HK-2 (cell line): Measurements from ENCODE around the gene CERS2.

Experiments
- DNase-seq: peaks from one replicate; pipeline ENCODE4 v3.0.0-alpha.2; 2018; ENCODE audit not compliant: unreplicated experiment

CERS2 gene

DNA sequence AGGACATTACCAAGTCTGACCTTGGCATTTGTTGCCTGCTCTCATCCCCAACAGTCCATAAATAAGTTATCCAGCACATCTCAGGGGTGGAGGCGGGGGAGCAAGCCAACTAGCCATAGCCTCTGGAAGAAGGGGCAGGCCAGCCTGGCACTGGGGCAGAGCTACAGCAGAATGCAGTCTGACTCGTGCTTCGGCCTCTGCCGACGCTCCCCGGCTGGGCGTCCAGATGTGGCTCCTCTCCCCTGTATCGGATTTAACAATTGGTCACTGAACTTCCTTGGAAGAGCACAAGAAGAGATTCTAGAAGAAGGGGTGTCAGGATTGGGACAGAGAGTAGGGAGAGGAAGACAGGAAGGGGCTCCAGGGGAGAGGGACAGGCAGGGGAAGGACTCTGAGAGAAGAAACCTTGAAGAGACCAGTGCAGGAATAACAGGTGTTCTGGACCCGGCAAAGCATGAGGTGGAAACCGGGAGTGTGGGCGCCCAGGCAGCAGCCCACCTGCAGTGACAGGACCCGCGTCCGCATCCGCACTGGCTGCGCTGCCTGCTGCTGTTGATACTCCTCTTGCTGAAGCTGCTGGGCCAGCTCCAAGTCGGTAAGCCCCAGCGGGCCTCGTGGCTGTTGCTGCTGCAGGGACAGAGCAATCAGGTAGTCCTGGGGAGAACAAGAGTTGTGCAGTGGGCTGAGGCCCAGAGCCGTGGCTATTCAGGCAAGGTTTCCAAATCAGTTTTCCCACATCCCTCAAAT is 22.7 kb upstream of the CERS2 start:
- no peak for DNase-seq

DNA sequence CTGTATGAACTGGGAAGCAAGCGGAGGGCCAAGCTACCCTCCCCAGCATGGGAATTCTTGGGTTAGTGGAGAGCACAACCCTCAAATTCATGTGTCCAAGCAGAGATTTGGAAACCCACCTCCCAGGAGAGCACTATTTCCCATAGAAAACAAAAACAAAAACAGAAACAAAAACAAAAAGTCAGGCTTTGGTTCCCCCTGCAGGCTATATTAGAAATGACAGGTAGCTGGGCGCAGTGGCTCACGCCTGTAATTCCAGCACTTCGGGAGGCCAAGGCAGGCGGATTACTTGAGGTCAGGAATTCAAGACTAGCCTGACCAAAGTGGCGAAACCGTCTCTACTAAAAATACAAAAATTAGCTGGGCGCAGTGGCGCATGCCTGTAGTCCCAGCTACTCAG is 21.3 kb upstream of the CERS2 start:
- no peak for DNase-seq

DNA sequence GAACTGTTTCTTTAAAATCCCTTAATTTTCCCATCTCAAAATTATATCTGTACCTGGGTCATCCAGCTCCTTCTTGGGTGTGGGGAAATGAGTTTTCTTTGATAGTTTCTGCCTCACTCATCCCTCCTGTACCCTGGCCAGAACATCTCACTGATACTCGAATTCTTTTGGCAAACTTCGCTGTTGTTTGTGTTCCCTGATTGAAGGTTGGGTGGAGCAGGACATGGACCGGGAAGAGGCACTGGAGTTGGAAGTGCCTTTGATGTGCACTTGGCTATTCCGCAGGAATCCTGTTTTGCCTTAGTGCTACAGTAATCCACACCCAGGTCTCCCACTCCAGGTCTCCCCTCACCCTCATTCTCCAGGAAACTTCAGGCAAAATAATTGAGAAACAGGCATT is 20.8 kb upstream of the CERS2 start:
- DNase-seq = no peak

DNA sequence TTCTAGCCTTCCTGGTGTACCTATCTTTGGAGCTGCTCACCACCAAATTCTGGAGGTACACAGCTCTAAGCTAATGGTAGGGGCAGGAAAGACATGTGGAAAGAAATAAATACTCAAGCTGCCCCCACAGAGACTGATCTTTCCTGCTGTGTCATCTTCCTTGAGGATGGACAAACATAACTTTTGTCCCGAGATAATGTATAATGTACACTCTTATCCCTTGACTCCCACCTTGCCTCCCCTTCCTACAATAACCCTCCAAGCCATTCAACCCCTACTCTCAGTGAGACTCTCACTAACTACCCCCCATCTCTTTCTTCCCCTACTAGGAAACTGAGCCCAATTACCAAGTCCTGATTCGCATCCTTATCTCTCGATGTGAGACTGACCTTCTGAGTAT is 19.6 kb upstream of the CERS2 start:
- DNase-seq = no peak

DNA sequence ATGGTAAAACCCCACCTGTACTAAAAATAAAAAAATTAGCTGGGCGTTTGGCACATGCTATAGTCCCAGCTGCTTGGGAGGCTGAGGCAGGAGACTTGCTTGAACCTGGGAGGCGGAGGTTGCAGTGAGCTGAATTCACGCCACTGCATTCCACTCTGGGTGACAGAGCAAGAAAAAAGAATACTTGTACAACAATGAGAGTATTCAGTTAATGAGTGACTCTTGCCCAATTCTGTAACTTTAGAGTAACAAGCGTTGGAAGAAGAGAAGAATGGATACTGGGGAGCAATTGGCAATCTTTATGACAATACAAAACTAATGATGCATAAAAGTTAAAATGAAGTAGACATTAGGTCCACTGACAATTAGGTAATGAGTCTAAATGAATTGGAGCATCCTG is 18.0 kb upstream of the CERS2 start:
- DNase-seq = no peak

DNA sequence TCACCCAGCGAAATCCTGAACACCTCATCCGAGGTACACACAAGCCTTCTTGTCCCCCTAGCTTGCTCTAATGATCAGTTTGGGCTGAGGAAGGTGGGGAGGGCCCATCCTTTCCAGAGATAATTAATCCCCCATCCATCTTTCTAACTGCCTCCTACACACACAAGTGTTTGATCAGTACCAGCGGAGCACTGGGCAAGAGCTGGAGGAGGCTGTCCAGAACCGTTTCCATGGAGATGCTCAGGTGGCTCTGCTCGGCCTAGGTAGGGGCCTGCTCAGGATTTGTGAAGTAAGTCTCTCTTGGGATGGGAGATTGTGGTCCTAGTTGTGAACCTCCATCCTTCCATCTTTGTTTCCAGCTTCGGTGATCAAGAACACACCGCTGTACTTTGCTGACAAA is 13.3 kb upstream of the CERS2 start:
- no peak for DNase-seq

DNA sequence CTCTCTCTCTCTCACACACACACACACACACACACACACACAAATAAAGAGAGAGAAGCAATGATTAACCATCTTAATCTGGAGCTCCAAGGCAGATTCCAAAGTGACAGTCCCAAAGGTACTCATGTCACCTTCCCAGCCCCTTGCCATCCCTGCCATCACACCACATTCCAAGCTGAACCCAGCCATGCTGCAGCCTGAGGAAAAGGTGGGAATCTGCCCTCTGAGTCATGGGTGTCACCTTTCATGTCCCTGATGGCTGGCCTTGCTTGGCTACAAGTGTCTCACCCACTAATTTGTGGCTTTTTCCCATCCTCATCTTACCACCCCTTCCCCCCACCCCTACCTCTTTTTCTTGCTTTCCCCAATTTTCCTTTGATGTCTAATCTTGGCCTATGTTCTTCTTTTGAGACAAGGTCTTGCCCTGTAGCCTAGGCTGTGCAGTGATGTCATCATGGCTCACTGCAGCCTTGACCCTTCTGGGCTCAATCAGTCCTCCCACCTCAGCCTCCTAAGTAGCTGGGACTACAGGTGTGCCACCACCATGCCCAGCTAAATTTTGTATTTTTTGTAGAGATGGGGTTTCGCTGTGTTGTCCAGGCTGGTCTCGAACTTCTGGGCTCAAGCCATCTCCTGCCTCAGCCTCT is 10.7 kb upstream of the CERS2 start:
- no peak for DNase-seq

DNA sequence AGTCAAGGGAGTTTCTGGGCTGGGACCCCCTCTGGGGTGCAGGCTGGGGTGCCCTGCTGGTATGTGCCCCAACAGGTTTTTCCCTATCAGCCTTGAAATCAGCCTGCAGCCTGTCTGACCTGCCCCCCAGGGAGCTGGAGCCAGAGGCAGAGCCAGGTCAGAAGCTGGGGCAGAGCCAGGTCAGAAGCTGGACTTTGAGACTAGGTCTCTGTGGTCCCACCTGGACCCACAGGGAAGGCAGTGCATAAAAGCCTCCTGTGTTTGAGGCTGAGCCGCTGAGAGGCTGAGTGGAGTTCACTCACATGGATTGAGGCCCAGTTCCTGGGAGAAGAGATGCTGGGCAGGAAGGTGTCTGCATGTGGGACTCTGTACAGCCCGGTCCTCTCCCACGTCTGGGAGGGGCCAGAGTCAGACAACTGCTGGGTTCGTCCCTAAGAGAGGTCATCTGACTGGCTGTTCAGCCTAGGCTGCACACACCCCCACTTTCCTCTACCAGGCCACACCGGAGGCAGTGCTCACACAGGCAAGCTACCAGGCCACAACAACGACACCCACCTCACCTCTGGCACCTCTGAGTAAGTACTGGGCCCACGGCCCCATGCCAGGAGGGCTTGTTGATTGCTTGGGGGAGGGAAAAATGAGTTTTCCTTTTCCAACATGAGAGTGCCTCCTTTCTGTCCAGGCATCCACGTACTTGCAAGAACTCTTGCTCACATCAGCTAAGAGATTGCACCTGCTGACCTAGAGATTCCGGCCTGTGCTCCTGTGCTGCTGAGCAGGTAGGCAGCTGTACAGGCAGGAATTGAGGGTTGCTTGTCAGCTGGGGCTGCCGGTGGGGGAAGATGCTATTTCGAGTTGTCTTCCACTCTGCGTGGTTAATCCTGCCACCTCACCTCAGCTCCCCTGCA is 7.4 kb upstream of the CERS2 start, which contains the start of gene ANXA9:
Gene ANXA9 (plus strand): TSS at position 488 of the 908 bp plus-strand sequence. CDS start 814 bp downstream, outside the sequence.
- DNase-seq = no peak

DNA sequence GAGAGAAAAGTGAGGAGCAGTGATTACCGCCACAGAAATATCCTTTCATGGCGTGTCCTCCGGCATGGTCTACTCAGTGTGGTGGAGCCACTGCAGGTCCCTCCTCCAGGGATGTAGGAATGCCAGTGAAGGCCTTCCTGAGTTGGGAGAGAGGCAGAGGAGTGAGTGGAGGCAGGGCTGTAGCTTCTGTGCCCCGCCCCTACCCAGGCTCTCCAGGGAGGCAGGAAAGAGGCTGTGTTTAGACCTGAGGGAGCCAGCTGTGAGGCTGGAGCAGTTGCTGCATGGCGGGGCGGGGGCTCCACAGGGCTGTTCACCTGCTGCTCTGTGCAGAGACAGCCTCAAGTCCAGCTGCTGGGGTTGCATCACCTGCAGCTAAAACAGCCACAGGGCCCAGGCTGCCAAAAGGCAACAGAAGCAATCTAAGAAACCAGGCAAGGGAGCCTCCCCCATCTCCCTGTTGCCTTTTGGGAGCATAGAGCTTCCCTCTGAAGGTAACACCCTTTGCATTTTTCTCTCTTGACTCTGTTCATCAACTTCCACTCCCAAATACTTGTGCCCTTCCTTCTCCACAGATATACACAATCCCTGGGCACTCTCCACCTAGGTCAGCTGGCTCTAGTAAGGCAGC is 6.7 kb upstream of the CERS2 start:
- no peak for DNase-seq

DNA sequence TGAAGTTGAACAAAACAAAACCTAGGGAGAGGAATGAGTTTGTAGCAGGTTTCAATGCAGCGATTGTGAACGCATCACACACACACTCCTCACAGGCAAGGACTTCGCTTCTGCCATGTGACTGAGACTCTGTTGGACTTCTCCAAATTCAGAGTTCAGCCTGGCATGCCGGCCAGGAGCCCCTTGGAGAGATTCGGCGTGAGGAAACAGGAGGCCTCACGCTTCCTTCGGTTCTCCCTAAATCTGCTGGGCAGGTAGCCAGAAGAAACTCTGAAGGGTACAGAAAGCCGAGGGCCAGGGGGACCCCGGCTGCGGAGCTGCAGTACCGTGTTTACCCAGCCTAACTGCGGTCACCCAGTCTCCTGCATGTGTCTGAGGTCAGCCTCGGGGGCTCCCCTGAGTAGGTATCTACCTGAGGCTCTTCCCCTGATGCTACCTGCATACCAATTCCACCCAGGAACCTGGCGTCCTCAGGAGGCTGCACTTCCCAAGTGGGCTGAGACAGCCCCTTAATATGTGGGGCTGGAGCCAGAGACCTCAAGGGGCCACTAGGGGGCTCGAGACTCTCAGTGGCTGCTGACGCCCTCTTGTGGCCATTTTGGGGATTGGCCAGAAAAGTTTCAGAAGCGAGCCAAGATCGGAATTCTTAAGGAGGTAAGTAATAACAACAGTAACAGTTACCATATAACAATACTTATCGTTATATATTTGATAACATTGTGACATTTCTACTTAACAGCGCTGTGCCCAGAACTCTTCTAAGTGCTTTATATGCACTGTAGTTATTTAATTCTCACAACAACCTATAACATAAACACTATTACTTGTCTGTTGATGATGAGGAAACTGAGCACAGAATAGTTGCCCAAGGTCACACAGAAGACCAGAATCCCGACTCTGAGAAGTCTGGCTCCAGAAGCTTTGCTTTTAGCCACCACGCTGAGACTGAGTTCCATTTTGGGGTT is 4.7 kb upstream of the CERS2 start:
- DNase-seq = peak; percentile 85

DNA sequence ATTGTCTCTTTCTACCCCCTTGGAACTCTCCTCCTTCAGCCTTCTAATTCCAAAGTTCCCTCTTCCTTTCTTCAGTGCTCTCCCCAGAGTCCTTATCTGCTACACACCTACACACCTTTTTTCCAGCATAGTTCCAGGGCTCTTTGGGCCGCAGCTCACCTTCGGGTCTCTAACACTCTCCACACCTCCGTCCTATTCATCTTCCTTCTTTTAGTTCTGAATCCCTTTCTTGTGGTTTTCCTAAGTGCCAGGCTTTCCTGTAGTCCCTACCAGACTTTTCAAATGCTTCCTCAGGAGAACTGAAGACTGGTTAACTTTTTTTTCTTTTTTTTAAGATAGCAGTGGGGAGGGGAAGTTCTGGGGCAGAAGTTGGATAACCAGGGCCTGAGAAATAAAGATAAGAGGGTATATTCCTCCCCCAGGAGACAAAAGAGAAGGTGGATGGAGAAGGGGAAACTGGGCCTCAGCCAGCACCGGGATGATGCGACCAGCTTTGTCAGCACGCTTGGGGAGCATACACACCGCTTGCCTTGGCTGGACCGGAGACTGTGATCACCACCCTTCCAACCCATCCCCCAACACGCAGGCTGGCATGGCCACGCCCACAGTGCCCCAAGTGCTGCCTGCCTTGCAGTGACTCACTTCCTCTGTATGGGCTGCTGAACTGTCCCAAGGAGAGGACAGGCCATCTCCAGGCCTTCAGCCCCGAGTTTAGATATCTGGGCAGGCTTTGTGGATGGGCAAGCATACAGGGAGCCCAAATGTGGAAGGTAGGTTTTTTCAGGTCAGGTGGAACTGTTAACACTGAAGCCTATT is 2.5 kb upstream of the CERS2 start:
- peak; percentile 88 for DNase-seq

DNA sequence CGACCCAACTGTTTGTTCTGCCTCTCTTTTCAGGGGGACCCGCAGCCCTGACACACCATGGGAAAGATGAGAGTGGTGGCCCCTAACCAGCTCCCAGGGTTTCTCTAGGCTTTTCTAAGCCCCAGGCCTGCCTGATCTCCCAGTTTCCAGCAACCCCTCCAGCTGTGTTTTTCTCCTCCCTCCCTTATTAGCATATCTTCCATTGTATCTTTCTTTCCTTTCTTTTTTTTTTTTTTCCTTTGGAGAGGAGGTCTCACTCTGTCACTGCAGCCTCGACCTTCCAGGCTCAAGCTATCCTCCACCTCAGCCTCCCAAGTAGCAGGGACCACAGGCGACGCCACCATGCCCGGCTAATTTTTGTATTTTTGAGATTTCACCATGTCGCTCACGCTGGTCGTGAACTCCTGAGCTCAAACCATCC is 1.8 kb upstream of the CERS2 start:
- no peak for DNase-seq

DNA sequence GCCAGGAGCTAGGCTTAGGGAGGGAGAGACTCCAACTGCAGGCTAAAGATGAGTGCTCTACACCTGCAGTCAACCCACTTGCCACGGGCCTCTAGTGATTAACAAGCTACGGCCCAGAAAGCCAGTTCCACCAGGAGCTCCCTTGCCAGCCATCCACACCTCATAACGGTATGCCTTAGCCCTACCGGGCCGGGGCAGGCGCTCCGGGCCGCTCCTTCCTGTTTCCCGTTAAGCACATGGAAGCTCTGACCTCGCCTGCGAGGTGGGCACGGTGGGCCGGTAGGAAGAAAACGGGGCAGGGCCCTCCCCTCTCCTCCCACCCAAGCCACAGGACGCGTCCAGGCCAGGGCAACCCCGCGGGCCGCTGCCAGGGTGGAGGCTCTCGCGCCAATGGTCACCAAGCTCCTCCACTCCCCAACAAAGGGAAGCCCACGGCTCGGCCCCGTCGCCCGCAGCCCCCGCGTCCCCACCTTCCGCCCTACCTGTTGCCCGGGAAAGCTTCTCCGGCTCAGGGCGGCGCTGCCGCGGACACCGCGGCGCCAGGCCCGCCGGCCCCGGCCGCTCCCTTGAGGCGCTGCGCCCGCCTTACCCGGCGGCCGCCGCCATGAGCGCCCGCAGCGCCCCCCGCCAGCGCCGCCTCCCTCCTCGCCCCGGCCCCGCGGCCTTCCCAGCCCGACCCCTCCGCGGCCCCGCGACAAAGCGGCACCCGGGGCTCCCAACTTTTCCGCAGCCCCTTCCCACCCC is 627 bp downstream of the CERS2 start:
- peak; percentile 56 for DNase-seq

DNA sequence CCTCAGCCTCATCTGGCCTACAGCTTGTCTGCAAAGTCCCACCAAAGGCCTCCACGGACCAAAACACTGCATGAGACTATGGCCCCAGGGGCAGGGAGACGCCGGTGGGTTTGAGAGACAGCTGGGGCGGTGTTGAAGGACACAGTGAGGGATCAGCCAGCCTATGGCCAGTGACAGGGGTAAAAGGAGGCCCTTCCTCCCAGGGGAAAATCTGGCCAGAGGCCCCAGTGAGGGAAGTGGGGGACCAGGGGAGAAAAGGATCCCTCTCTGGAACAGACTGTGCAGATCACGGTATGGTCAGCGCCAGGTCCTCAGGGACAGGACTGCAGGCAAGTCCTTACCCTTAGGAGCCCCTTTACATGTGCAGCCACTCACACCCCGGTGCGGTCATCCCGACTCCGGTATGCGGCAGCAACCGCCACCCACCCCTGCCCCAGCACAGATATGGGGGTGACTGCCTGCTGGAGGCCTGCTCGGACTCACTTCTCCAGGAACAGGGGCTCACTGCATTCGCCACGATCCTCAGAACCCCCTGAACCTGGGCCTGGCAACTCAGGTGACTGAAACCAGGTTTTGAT is 1.3 kb downstream of the CERS2 start:
- no peak for DNase-seq

DNA sequence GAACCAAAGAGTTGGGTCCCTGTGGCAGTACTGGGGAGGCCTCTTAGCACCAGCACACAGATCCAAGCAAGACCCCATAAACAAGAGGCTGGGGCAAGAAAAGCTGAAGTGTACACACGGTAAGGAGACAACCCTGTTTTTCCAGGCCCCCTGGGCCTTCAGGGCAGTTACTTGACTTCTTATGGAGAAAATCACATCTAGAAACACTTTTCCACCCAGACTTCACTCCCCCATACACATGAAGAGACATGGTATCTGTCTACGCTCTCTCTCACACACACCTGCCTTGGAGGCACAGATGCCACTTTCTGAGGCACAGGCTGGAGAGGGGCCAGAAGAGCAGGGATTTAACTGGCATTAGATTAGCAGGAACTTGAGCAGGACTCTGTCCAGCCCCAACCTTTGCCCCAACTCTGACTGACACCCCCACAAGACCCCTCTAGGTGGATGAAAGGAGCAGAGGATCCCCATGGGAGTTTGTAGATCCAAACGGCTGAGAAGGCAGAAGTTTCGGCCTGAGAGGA is 2.2 kb downstream of the CERS2 start:
- DNase-seq = no peak

DNA sequence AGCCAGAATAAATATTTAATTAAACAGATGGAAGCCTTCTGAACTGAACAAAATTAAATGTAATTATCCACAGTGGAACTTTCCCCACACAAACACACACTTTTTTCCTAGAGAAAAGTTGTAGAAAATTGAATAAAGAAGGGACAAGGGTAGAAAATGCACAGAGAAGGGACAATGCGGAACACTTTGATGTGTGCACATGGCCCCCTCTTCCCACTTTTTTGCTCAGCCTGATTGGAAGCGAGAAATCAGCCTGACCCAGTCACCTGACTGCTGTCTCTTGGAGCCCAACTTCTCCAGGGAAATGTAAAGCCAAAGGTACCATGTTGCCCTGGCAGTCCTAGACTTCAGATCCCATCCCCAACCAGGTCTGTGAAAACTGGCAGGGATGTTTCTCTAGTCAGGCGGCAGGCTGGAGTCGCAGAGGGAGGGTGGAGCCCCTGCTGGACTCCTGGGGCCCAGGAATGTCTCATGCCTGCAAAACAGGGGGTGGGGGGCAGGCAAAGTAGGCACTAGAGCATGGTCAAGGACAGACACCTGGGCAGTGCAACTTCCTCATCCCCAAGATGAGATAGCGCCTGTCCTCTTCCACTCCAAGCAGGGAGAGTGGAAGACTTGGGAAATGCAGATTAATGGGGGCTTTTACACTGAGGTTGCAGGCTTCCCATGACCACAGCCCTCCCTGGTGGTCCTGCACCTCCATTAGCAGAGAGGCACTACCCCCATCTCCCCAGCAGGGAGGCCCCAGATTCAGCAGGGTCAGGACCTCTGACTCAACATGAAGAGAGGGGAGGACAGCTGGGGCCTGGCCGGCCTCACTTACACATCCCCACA is 2.8 kb downstream of the CERS2 start:
- no peak for DNase-seq

DNA sequence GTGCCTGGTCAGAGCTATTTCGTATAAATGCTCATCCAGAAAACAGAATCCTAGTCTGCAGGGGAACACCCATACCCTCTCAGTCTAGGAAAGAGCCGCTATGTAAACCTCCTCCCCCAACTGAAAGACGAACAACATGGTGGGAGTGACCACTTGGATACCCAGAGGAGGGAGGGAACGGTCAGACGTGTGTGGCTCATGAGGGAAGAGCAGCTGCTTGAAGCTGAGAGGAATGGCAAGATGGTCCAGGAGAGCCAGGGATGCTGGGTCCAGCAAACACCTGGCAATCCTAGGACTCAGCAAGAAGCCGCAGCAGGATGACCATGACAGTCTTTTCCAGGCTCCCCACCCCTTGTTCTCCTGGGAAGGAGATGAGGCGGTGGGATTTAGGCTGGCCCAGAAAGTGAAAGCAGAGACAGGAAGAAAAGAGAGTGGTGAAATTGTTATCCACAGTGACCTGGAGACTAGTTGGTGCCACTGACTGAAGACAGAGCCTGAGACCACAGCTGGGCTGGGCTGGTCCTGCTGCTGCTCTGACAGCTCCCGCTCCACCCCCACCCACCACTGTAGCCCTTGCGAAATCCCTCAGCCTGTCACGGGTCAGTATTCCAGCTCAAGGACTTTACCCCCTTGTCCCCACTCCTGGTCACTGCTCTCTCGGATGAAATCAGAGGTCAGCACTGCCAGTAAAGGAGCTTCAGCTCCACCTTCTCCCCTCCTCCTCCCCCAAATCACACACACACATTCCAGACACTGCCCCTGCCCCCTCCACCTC is 3.6 kb downstream of the CERS2 start:
- DNase-seq = no peak
